ENCODE data around the gene TSGA10IP.

The TSGA10IP gene

DNA sequence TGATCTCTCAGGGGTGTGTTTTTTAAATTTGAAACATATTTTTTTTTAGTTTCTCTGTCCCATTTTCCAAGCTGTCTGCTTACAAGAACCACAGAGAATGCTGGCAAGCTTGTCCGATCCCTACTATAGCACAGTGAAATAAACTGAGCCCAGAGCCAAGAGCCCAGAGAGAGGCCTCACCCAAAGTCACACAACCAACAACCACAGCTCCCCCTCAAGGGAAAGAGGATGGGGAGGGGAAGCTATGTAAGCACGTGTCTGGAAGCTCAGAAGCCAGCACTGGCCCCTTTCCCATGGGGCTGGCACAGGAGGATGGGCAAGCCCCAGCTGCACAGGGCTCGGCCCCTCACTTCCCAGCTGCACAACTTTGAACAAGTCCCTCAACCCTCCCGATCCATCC lies 13.0 kb downstream of the TSGA10IP start:
- POLR2A ChIA-PET (ENCODE audit: low non-redundant PET): no interaction called here
- CTCF ChIA-PET: interaction anchor here (0.6 to 1.1 kb wide), 3 partner anchors 68 to 949 kb away, joined by 3 read pairs; partner anchors contain the start of gene CCDC85B
- H3K27ac ChIP-seq: no peak overlapping the region
- no peak for DNase-seq (ENCODE audit: low spot score)
- TF ChIP-seq CTCF (conservative IDR thresholded peaks at IDR 0.05; ENCODE audit: low read depth): no peak

DNA sequence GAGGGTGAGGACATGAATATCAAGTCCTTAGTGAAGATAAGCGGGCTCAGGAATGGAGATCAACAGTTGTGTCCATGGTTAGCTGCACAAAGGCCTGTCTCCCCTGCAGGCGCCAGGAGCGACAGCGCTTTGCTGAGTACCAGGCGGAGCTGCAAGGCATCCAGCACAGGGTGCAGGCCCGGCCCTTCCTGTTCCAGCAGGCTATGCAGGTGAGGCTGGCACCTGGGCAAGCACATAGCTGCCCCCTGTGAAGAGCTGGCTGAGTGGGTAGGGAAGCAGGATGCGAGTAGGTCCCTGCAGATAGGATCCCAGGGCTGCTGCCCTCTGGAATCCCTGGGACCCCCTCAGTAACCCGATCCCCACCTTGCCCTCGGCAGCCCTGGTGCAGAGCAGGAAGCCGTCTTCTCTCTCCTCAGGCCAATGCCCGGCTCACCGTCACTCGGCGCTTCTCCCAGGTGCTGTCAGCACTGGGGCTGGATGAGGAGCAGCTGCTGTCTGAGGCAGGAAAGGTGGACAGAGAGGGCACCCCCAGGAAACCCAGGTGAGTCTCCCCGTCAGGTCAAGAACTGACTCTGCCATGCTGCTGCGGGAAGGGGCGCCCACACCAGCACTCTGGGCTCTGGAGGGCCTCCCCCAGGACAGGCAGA lies 13.6 kb downstream of the TSGA10IP start:
- DNase-seq (ENCODE audit: low spot score): no peak
- ChIA-PET POLR2A (ENCODE audit: low non-redundant PET) (interaction anchor here (0.6 kb wide), 1 partner anchor 61 kb away, joined by 4 read pairs; no protein-coding TSS in a partner anchor), CTCF (interaction anchor here (0.7 to 1.1 kb wide), 2 partner anchors 74 to 950 kb away, joined by 3 read pairs; no protein-coding TSS in a partner anchor)
- H3K27ac ChIP-seq: no peak overlapping the region
- TF ChIP-seq CTCF (conservative IDR thresholded peaks at IDR 0.05; ENCODE audit: low read depth): no peak

DNA sequence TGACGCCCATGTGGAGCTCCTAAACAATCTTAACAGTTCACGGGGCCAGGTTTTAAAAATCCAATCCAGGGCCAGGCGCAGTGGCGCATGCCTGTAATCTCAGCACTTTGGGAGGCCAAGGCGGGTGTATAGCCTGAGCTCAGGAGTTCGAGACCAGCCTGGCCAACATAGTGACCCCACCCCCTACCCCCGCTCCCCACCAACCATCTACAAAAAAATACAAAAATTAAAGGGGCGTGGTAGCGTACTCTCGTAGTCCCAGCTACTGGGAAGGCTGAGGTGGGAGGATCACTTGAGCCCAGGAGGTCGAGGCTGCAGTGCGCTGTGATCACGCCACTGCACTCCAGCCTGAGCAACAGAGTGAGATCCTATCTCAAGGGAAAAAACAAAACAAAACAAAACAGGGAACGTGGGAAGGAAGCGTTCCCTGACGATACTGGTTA lies 15.6 kb downstream of the TSGA10IP start:
- POLR2A ChIA-PET (ENCODE audit: low non-redundant PET): interaction anchor here (0.6 kb wide), 1 partner anchor 69 kb away, joined by 10 read pairs; no protein-coding TSS in a partner anchor
- CTCF ChIA-PET: no interaction called here
- peak overlapping the region; percentile 86 for H3K27ac ChIP-seq
- TF ChIP-seq CTCF (conservative IDR thresholded peaks at IDR 0.05; ENCODE audit: low read depth): no peak
- no peak for DNase-seq (ENCODE audit: low spot score)

DNA sequence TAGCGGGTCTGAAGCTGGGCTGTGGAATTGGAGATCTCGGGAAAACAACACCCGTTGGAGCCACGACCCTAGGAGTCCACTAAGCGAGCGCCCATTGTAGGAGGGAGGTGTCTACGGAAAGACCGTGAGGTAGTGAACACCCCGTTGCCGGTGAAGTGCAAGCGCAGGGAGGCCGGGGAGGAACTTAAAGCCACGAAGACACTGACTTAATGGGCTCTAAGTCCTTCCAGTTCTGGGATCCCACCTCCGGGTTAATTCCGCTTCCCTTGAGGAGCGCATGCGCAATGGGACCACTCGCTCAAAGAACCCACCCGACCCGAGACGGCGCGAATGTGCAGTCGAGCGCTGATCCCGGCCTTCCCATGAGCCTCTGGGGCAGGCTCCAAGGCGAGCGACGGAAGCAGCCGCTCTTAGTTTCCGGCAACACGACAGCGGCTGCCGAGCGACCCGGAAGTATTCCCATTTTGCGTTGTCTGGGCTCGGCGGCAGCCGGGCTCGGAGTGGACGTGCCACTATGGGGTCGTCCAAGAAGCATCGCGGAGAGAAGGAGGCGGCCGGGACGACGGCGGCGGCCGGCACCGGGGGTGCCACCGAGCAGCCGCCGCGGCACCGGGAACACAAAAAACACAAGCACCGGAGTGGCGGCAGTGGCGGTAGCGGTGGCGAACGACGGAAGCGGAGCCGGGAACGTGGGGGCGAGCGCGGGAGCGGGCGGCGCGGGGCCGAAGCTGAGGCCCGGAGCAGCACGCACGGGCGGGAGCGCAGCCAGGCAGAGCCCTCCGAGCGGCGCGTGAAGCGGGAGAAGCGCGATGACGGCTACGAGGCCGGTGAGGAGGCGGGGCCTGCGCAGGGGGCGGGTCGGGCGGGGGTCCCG lies 16.2 kb downstream of the TSGA10IP start, which contains the start of gene SART1:
Gene SART1, plus strand, starts transcription at position 468 of the 874 bp plus-strand sequence. Its CDS starts 47 bp downstream, at position 515.
- H3K27ac ChIP-seq: peak within 1 kb of the TSS; percentile 86
- ChIA-PET CTCF (interaction anchor here (1.4 kb wide), 1 partner anchor 72 kb away, joined by 5 read pairs; no protein-coding TSS in a partner anchor), POLR2A (ENCODE audit: low non-redundant PET) (no interaction called here)
- DNase-seq (ENCODE audit: low spot score): peak; percentile 98
- TF ChIP-seq CTCF (conservative IDR thresholded peaks at IDR 0.05; ENCODE audit: low read depth): no peak

DNA sequence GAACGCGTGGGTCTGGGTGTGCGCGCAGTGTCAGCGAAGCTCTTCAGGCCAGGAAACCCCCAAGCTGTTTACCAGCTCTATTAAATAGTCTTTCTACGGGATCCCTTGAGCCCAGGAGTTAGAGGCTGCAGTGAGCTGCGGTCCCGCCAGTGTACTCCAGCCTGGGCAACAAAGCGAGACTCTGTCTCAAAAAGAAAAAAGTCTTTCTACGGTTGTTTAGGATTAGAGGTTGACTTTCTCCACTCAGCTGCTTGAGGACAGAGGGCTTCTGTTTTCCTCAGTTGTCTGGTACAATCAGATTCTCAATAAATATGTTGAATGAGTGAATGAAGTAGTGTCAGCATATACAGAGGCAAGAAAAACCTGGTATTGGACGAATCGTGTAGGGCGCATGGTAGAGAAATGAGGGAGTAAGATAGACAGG lies 16.9 kb downstream of the TSGA10IP start:
- peak overlapping the region; percentile 86 for H3K27ac ChIP-seq
- TF ChIP-seq CTCF (conservative IDR thresholded peaks at IDR 0.05; ENCODE audit: low read depth): no peak
- POLR2A ChIA-PET (ENCODE audit: low non-redundant PET): no interaction called here
- no peak for DNase-seq (ENCODE audit: low spot score)
- CTCF ChIA-PET: interaction anchor here (1.4 kb wide), 1 partner anchor 73 kb away, joined by 5 read pairs; no protein-coding TSS in a partner anchor

DNA sequence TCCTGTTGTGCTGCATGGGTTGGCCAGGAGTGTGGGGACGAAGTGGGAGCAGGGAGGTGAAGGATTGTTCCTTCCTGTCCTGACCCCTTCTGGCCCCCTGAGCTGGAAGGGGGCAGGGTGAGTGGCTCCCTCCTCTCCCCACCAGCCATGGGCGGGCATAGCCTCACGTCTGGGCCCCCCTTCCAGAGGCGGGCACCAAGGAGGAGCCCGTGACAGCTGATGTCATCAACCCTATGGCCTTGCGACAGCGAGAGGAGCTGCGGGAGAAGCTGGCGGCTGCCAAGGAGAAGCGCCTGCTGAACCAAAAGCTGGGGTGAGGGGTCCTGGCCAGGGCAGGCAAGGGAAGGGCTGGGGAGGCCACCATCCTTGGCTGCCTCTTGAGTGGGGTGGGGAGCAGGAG lies 19.6 kb downstream of the TSGA10IP start:
- ChIA-PET POLR2A (ENCODE audit: low non-redundant PET) (no interaction called here), CTCF (interaction anchor here (0.8 to 1.0 kb wide), 2 partner anchors 76 to 80 kb away, joined by 3 read pairs; no protein-coding TSS in a partner anchor)
- no peak for DNase-seq (ENCODE audit: low spot score)
- no peak overlapping the region for H3K27ac ChIP-seq
- TF ChIP-seq CTCF (conservative IDR thresholded peaks at IDR 0.05; ENCODE audit: low read depth): no peak

Measured in RWPE1 (cell line).